ENCODE measurements around the gene RPL13.
"Not testable (repeated sequence)": the region's sequence is repeated elsewhere in the genome, so short reads cannot be mapped to it uniquely, and the experiment has no call there.

Gene RPL13

DNA sequence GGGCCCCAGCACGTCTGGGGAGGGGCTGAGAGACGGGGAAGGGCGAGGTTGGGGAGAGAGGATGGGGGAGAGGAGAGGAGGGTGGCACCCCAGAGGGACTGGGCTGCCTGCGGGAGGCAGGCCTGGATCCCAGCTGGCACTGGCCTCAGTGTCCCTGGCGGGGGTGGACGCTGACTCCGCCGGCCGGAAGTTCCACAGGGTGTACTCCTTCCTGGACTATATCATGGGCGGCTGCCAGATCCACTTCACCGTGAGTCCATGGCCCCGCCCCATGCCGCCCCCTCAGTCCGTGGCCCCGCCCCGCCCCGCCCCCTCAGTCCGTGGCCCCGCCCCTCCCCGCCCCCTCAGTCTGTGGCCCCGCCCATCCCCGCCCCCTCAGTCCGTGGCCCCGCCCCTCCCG is 26.4 kb downstream of the RPL13 start:
- DNase-seq, result no peak
- in situ Hi-C loops (cut with HindIII; ENCODE audit: low pct_ligation_motif_present, low pct_unique_long_range_greater_than_20kb, low sequenced_read_pairs), result no loop called here

DNA sequence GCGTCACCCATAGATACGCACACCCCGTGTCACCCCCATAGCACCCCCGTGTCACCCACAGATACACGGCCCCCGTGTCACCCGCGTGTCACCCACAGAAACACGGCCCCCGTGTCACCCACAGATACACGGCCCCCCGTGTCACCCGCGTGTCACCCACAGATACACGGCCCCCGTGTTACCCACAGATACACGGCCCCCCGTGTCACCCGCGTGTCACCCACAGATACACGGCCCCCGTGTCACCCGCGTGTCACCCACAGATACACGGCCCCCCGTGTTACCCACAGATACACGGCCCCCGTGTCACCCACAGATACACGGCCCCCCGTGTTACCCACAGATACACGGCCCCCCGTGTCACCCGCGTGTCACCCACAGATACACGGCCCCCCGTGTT is 27.2 kb downstream of the RPL13 start:
- in situ Hi-C loops (cut with HindIII; ENCODE audit: low pct_ligation_motif_present, low pct_unique_long_range_greater_than_20kb, low sequenced_read_pairs); DNase-seq: not testable (repeated sequence)

DNA sequence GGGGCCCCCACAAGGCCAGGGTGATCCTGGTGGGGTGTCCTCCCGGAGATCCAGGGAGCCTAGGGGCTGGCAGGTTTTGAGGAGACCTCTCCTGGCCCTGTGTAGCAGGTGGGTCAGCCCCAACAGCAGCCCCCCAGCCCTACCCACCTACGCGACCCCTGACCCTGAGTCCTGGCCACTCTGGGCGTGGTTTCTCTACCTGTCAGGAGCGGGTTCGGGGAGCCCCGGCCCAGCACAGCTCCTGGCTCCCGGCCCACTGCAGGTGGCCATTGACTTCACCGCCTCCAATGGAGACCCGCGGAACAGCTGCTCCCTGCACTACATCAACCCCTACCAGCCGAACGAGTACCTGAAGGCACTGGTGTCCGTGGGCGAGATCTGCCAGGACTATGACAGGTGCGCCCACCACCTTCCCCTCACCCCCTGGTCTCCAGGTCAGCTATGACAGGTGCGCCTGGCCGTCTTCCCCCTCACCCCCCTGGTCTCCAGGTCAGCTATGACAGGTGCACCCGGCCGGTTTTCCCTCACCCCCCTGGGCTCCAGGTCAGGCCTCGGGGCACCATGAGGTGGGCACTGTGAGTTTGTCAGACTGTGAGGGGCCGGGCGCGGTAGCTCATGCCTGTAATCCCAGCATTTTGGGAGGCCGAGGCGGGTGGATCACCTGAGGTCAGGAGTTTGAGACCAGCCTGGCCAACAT is 28.1 kb downstream of the RPL13 start:
- no peak for DNase-seq
- in situ Hi-C loops (cut with HindIII; ENCODE audit: low pct_ligation_motif_present, low pct_unique_long_range_greater_than_20kb, low sequenced_read_pairs), result no loop called here

DNA sequence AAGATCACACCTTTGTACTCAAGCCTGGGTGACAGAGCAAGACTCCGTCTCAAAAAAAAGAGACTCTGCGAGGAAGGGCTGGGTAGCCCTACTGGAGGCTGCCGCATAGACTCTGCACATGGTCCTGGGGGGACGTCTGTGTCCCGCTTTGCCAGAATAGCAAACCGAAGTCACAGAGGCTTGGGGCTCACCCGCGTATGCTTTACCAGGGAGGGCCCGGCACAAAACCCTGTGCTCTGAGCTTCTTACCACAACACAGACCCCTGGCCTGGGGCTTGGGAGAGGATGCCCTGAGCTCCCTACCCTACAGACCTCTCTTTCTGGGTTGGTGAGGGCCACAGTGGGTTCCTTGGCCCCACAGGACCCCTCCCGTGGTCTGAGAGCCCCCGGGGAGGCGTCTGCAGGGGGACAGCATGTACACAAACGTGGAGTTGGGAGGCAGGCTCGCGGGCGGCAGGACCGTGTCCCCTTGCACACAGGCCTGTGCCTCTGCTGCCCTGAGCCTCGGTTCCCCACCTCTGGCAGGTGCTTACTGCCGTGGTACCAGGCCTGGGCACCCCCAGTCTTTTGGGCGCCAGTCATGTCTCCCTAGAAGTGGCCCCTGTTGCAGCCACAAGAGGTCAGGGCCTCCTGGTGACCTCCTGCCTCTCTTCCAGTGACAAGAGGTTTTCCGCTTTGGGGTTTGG is 28.9 kb downstream of the RPL13 start:
- in situ Hi-C loops (cut with HindIII; ENCODE audit: low pct_ligation_motif_present, low pct_unique_long_range_greater_than_20kb, low sequenced_read_pairs), result no loop called here
- no peak for DNase-seq

DNA sequence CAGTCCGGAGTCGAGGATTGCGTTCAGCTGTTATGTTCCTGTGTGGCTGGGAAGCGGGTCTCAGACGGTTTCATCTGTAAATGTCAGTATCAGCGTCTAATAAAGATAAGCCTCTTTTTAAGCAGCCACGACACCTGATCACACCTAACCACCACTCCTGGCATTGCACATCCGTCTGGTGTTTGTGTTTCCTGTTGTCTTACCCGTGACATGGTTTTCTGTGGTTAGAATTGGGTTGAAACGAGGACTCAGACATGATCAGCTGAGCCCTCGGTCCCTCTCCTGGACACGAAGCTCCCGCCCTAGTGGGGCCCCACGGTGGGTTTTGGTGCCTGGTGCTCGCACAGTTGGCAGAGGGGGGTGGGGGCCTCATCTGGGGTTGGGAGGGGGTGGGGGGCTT is 33.4 kb downstream of the RPL13 start:
- in situ Hi-C loops (cut with HindIII; ENCODE audit: low pct_ligation_motif_present, low pct_unique_long_range_greater_than_20kb, low sequenced_read_pairs), result no loop called here
- no peak for DNase-seq

DNA sequence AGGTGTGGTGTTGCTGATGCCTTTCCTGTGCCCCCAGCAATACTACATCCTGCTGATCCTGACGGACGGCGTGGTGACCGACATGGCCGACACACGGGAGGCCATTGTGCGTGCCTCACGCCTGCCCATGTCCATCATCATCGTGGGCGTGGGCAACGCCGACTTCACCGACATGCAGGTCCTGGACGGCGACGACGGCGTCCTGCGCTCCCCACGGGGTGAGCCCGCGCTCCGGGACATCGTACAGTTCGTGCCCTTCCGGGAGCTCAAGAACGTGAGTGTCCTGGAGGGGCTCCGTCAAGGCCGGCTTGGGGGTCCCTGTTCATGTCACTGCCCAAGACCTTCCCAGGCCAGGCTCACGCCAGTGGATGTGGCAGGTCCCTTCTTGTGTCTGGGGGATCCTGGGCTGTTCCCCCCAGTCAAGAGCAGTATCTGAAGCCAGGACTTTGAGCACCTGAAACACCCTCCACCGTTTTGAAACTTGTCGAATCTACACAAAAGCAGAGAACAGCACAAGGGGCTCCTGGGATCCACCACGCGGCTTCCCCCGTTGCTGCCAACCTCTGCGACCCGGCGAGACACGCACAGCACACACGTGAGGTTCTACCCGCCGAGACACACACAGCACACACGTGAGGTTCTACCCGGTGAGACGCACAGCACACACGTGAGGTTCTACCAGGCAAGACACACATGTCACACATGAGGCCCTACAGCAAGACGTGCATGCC is 35.0 kb downstream of the RPL13 start:
- no peak for DNase-seq
- in situ Hi-C loops (cut with HindIII; ENCODE audit: low pct_ligation_motif_present, low pct_unique_long_range_greater_than_20kb, low sequenced_read_pairs), result no loop called here

DNA sequence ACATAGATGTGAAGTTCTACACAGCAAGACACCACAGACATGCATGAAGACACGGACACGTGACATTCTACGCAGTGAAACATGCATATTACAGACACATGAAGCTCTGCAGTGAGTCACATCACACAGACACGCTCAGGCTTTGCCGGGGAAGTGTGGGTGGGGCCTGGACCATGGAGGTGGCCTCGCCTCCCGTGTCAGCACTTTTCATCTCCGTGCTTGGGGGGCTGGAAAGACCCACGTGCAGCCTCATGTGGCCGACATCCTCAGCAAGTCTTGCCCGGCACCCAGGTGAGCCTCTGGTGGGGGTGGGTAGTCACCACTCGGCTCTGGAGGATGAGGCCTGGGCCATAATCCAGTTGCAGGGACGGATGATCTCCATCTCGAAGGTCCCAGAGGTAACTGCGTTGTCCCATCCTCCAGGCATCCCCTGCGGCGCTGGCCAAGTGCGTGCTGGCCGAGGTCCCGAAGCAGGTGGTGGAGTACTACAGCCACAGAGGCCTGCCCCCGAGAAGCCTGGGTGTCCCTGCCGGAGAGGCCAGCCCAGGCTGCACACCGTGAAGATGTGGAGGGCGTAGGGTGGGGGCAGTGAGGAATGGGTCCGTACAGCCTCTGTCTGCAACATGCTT is 35.7 kb downstream of the RPL13 start:
- no peak for DNase-seq
- in situ Hi-C loops (cut with HindIII; ENCODE audit: low pct_ligation_motif_present, low pct_unique_long_range_greater_than_20kb, low sequenced_read_pairs), result no loop called here

DNA sequence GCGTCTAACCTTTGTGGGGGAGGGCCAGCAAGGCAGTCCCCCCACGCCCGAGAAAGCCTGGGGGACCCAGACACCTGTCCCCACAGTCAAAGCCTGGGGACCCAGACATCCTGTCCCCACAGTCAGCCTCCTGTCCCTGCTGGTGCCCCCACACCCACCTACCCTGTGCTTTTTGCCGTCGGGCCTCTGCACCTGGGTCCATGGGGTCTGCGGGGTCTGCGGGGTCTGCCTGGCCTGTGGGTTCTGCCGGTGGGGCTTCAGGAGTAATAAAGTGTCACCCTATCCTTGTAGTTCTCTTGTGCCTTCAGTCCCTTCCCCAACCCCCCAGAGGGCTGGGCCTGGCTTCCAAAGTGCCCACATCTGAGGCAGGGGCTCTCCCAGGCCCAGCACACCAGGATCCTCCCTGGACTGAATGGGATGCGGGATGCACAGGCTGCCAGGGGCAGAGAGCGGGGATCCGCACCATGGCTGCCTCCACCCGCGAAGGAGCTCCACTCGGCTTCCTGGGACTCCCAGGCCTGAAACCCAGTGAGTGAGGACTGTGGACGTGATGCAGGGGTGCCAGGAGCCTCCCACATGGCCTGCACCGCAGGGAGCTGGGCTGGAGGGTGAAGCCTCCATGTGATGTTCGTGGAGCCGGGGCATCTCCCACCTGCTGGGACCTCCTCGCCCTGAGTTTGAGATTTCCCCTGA is 36.6 kb downstream of the RPL13 start:
- no peak for DNase-seq
- in situ Hi-C loops (cut with HindIII; ENCODE audit: low pct_ligation_motif_present, low pct_unique_long_range_greater_than_20kb, low sequenced_read_pairs), result no loop called here

DNA sequence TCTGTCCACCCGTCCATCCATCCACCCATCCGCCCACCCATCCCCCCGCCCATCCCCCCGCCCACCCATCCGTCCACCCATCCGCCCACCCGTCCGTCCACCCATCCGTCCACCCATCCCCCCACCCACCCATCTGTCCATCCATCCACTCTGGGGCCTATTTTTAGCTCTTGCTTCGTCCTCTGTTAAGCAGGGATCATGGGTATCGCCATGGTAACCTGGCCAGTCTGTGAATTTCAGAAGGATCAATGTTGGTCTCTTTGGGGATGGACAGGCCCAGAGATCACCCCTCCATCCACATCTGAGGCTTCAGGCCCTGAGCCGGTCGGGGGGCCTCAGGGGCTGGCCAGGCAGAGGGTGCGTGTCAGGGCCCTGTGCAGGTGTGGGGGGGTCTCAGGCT is 37.7 kb downstream of the RPL13 start:
- in situ Hi-C loops (cut with HindIII; ENCODE audit: low pct_ligation_motif_present, low pct_unique_long_range_greater_than_20kb, low sequenced_read_pairs), result no loop called here
- DNase-seq, result peak; percentile 49

DNA sequence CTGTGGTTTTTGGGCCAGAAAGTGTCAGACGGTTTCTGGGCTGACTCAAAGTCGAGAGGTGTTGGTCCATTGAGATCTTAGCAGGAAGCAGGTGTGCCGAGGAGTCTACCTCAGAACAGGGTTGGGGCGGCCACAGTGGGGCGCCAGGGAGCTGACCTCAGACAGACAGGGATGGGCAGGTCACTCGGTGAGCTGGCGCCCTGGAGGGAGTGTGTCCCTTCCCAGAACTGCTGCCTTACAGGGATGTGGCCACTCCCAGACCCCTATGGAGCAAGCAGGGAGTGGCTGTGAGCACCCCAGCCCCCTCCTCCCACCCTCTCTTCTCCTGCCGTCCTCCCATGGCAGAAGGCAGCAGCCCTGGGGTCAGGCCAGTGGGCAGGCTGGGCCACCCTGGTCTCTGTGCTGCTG is 39.0 kb downstream of the RPL13 start:
- DNase-seq, result peak; percentile 74

DNA sequence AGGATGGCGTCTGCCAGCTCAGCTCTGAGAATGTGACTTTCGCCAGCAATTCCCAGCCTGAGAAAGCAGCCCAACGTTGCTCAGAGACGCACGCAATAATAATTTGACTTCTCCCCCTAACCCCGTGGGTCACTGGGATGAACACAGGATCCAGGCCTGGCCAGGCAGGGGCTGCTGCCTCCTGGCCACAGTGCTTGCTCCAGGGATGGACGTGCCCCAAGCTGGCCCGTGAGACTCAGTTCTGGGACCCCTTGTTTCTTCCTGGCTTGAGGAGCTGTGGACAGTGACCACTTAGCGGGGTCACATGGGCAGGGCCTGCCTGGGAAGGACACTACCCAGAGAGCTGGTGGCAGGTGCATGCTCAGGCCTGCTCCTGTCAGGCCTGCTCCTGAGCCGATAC is 39.4 kb downstream of the RPL13 start:
- no peak for DNase-seq
- in situ Hi-C loops (cut with HindIII; ENCODE audit: low pct_ligation_motif_present, low pct_unique_long_range_greater_than_20kb, low sequenced_read_pairs), result no loop called here

More for the DNA sequence above, 39.0 kb downstream of the RPL13 start:
- in situ Hi-C loops (cut with HindIII; ENCODE audit: low pct_ligation_motif_present, low pct_unique_long_range_greater_than_20kb, low sequenced_read_pairs), result no loop called here

DNA sequence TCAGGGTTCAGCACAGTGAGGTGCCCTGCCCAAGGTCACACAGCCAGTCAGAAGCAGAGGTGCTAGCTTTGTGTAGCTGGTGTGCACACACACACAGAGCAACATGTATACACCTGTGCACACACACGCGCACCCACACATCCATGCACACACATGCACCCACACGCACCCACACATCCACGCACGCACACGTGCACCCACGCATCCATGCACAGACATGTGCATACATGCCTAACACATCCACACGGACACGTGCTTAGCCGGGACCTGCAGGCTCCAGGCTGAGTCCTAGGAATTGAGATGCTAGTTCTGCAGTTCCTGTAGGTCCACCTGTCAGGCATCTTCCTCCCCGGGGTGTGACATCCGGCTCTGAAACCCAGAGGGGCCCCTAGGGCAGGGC is 39.9 kb downstream of the RPL13 start:
- DNase-seq, result no peak
- in situ Hi-C loops (cut with HindIII; ENCODE audit: low pct_ligation_motif_present, low pct_unique_long_range_greater_than_20kb, low sequenced_read_pairs), result no loop called here

DNA sequence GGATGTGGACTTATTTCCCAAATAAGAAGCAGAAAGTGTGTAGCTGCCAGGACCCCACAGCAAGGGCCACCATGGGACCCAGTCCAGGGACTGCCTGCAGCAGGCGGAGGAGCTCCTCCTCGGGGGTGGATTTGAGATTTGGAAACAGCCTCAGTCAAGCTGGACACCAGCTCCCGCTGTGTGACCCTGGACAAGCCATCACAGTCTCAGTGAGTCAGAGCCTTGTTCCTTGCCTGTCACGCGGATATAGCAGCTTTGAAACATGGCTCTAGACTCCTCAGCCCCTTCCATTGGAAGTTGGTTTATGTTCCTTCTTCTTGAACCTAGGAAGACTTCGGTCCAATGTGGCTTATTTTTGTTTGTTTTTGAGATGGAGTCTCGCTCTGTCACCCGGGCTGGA is 40.5 kb downstream of the RPL13 start:
- no peak for DNase-seq
- in situ Hi-C loops (cut with HindIII; ENCODE audit: low pct_ligation_motif_present, low pct_unique_long_range_greater_than_20kb, low sequenced_read_pairs), result no loop called here

DNA sequence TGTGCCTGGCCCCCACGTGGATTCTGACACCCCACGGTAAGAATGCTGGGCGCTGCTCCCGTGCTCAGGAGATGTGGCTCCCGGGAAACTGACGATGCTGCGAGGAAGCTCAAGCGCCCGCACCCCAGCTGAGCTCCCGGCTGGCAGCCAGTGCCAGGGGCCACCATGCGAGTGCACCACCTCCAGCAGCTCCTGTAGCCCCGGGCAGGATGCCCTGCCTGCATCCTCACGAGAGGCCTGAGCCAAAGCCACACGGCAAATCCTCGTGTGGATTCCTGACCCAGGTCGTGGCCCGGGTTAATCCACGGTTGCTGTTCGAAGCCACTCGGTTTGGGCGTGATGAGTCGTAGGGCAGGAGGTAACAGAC is 41.4 kb downstream of the RPL13 start:
- DNase-seq, result no peak
- in situ Hi-C loops (cut with HindIII; ENCODE audit: low pct_ligation_motif_present, low pct_unique_long_range_greater_than_20kb, low sequenced_read_pairs), result no loop called here

DNA sequence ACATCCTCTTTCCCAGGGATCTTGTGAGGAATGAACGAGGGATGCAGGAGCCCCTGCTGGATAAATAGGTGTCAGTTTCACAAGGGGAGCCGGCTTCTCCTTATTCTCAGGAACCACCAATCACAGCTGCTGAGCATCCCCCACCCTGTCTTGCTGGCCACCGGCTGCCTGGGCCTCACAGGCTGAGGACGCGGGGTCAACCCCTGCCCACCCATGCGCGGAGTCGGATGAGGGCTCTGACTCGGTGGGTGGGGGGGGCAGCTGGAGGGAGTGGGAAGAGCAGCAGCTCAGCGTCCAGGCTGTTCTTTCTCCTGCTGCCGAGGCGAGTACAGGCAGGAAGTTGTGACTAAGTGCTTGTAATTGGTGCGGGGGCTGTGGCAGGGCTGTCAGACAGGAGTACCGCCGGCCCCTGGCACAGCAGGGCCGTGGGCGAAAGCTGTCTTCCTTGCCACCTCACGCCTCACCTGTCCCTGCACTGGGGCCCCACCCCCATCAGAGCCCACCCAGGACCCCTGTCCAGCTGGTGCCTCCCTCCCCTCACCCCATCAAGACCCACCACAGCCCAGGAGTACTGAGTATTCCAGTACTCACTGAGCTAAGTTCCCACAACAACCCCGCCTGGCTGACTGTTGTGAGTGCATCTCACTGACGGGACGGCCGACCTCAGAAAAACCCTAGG is 41.9 kb downstream of the RPL13 start:
- DNase-seq, result peak; percentile 87
- in situ Hi-C loops (cut with HindIII; ENCODE audit: low pct_ligation_motif_present, low pct_unique_long_range_greater_than_20kb, low sequenced_read_pairs), result no loop called here

DNA sequence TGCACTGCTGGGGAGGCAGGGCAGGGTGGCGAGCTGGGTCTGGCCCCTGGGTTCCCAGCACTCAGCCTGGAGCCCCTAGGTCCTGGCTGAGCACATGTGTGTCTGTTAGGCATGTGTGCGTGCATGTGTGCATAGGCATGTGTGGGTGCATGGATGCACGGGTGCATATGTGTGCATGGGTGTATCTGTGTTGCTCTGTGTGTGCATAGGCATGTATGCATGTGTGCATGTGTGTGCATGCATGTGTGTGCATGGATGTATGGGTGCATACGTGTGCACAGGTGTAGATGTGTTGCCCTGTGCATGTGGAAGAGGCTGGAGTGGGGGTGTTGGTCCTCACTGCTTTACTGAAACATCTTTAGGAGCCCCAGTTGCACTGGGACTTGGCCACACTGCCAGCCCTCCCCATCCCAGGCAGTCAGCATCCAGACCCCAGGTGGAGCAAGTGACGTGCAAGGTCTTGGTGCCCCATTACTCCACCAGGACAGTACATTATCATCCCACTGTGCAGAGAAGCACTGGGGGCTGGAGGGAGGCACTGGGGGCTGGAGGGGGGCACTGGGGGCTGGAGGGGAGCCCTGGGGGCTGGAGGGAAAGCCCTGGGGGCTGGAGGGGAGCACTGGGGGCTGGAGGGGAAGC is 42.6 kb downstream of the RPL13 start:
- no peak for DNase-seq
- in situ Hi-C loops (cut with HindIII; ENCODE audit: low pct_ligation_motif_present, low pct_unique_long_range_greater_than_20kb, low sequenced_read_pairs), result no loop called here

DNA sequence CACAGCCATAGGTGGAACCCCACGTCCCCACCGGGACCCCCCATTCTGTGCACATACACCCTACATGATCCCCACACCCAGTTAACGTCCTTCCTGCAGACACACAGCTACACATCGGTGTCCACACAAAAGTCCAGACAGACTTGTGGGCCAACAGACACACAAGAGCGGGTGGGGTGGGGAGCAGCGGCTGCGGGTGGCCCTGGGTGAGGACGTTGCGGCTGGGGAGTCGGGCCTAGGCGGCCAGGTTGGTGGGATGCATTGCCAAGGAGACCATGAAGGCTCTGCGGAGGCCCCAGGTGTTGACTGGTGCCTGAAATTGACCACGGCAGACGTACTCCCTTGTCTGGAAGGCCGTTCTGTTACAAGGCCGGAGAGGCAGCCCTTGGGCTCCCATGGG is 44.3 kb downstream of the RPL13 start:
- in situ Hi-C loops (cut with HindIII; ENCODE audit: low pct_ligation_motif_present, low pct_unique_long_range_greater_than_20kb, low sequenced_read_pairs), result no loop called here
- no peak for DNase-seq

All from ACHN (cell line).